ENCODE data around the gene NUP214.

NUP214 gene

GRCh38 chr9:131125288-131126058 is at the start of gene NUP214:
Gene NUP214, plus strand, starts transcription at chr9:131125586. Its CDS starts 119 bp downstream, at chr9:131125705.
- peak; percentile 99 to 100 for DNase-seq (ENCODE audit: low read depth in 2 of 2, low spot score in 1 of 2)

GRCh38 chr9:131076347-131077195 is 48.8 kb upstream of the NUP214 start:
- DNase-seq (ENCODE audit: low read depth in 2 of 2, low spot score in 1 of 2), result no peak

GRCh38 chr9:131078427-131079366 is 46.7 kb upstream of the NUP214 start:
- no peak for DNase-seq (ENCODE audit: low read depth in 2 of 2, low spot score in 1 of 2)

GRCh38 chr9:131080589-131080988 is 44.8 kb upstream of the NUP214 start:
- DNase-seq (ENCODE audit: low read depth in 2 of 2, low spot score in 1 of 2), result no peak

GRCh38 chr9:131081868-131082267 is 43.5 kb upstream of the NUP214 start:
- DNase-seq (ENCODE audit: low read depth in 2 of 2, low spot score in 1 of 2), result no peak

- DNase-seq (ENCODE audit: low read depth in 2 of 2, low spot score in 1 of 2), result no peak
These were observed 42.4 kb upstream of the NUP214 start for GRCh38 chr9:131082774-131083512.

GRCh38 chr9:131084661-131085369 is 40.6 kb upstream of the NUP214 start:
- DNase-seq (ENCODE audit: low read depth in 2 of 2, low spot score in 1 of 2), result no peak

- DNase-seq (ENCODE audit: low read depth in 2 of 2, low spot score in 1 of 2), result no peak
These were observed 39.8 kb upstream of the NUP214 start for GRCh38 chr9:131085370-131086122.

GRCh38 chr9:131087354-131087893 is 38.0 kb upstream of the NUP214 start:
- DNase-seq (ENCODE audit: low read depth in 2 of 2, low spot score in 1 of 2), result no peak

GRCh38 chr9:131090025-131090787 is 35.2 kb upstream of the NUP214 start:
- no peak for DNase-seq (ENCODE audit: low read depth in 2 of 2, low spot score in 1 of 2)

- DNase-seq (ENCODE audit: low read depth in 2 of 2, low spot score in 1 of 2), result no peak
These were observed 33.9 kb upstream of the NUP214 start for GRCh38 chr9:131091352-131091992.

GRCh38 chr9:131092030-131092429 is 33.4 kb upstream of the NUP214 start:
- no peak for DNase-seq (ENCODE audit: low read depth in 2 of 2, low spot score in 1 of 2)

- no peak for DNase-seq (ENCODE audit: low read depth in 2 of 2, low spot score in 1 of 2)
These were observed 32.6 kb upstream of the NUP214 start for GRCh38 chr9:131092548-131093440.

- DNase-seq (ENCODE audit: low read depth in 2 of 2, low spot score in 1 of 2), result no peak
These were observed 31.4 kb upstream of the NUP214 start for GRCh38 chr9:131094015-131094414.

GRCh38 chr9:131094622-131095021 is 30.8 kb upstream of the NUP214 start:
- no peak for DNase-seq (ENCODE audit: low read depth in 2 of 2, low spot score in 1 of 2)

GRCh38 chr9:131095666-131096268 is 29.6 kb upstream of the NUP214 start:
- no peak for DNase-seq (ENCODE audit: low read depth in 2 of 2, low spot score in 1 of 2)
